ENCODE data around the gene DNAL4. TPM values are rescaled to one million over a fixed set of nuclear protein-coding genes. Genes with fewer than 3 reads are reported as not detected.

DNAL4 gene
- polyA plus RNA-seq, 4 donors, result 9.2 to 17.4 (median 12.8) TPM

DNA sequence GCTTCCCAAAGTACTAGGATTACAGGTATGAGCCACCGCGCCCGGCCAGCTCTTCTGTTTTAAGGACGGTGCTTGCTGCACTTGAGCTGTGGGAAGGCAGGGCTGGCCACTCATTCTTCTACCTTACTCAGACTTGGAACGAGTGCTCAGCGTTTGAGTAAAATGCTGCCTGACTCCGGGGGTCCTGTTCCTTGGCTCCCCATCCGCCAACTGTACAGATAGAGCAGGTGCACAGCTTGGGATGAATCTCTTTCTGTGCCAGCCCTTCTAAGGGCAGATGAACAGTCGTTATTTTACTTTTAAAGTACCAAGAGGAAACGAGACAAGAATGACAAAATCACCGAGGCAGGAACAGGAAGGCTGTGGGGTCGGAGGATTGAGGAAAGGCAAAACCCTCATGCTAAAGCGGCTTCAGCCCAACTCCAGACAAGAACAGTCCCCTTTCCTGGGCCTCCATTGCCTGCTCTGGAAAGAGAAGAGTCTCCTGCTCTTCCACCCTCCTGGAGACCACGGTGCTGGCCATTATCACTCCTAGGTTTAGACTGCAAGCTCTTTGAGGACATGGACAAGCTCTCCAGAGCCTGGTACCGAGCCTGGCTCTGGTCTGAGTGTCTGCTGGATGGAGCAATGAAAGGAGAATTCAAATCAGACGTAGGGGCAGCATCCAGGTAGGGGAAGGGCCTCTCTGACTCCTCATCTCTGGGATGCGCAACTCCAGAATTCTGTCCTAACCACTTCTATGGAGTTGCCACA lies 37.1 kb downstream of the DNAL4 start:
- 39 to 48% (median 47%) methylated on average over 17 of the region's 17 CpGs for WGBS, 3 donors
- Histone ChIP-seq H3K27me3 (ENCODE audit: control insufficient read depth in 3 of 3, insufficient read depth in 3 of 3, low read length in 3 of 3) (no peaks in the 10 kb centered on the region), H3K9me3 (ENCODE audit: control insufficient read depth in 2 of 2, insufficient read depth in 1 of 2, low read depth in 1 of 2, low read length in 1 of 2) (no peaks in the 10 kb centered on the region), H3K4me3 (ENCODE audit: low read depth in 1 of 3, low read length in 3 of 3) (peak overlapping the region; percentile 42 to 89 (median 79)), H3K4me1 (ENCODE audit: control insufficient read depth in 3 of 3, insufficient read depth in 2 of 3, low read depth in 1 of 3, low read length in 2 of 3) (peaks cover 2 to 24% (median 2%) of the 10 kb centered on the region in 3 donors), H3K36me3 (ENCODE audit: control insufficient read depth in 3 of 3, insufficient read depth in 2 of 3, low read depth in 1 of 3, low read length in 3 of 3) (peaks cover 0 to 19% (median 0%) of the 10 kb centered on the region in 3 donors), H3K27ac (ENCODE audit: low read depth in 1 of 3, low read length in 2 of 3) (peak overlapping the region; percentile 1 to 94 (median 75))
- FAIRE-seq (no peak), DNase-seq (no peak)

- Histone ChIP-seq H3K36me3 (ENCODE audit: control insufficient read depth in 3 of 3, insufficient read depth in 2 of 3, low read depth in 1 of 3, low read length in 3 of 3) (peaks cover 0 to 28% (median 4%) of the 10 kb centered on the region in 3 donors), H3K9me3 (ENCODE audit: control insufficient read depth in 2 of 2, insufficient read depth in 1 of 2, low read depth in 1 of 2, low read length in 1 of 2) (no peaks in the 10 kb centered on the region), H3K4me3 (ENCODE audit: low read depth in 1 of 3, low read length in 3 of 3) (peak within 1 kb of the TSS; percentile 78 to 89 (median 79)), H3K27ac (ENCODE audit: low read depth in 1 of 3, low read length in 2 of 3) (peak within 1 kb of the TSS; percentile 94 to 98 (median 95)), H3K4me1 (ENCODE audit: control insufficient read depth in 3 of 3, insufficient read depth in 2 of 3, low read depth in 1 of 3, low read length in 2 of 3) (peaks cover 2 to 24% (median 2%) of the 10 kb centered on the region in 3 donors), H3K27me3 (ENCODE audit: control insufficient read depth in 3 of 3, insufficient read depth in 3 of 3, low read length in 3 of 3) (no peaks in the 10 kb centered on the region)
- FAIRE-seq, result no peak
- DNase-seq, result peak; percentile 91 to 95
- WGBS, 3 donors, result 1% methylated on average over 45 to 68 of the region's 68 CpGs
Observed at GRCh38 chr22:38755911-38756532, 37.9 kb downstream of the DNAL4 start, which contains the start of gene SUN2. Gene SUN2 (minus strand): TSS chr22:38755998. CDS start chr22:38752628, 3,370 bp downstream.

GRCh38 chr22:38755155-38755910 lies 38.6 kb downstream of the DNAL4 start:
- Histone ChIP-seq H3K27ac (ENCODE audit: low read depth in 1 of 3, low read length in 2 of 3) (peak overlapping the region; percentile 94 to 98 (median 95)), H3K4me1 (ENCODE audit: control insufficient read depth in 3 of 3, insufficient read depth in 2 of 3, low read depth in 1 of 3, low read length in 2 of 3) (peaks cover 2 to 24% (median 2%) of the 10 kb centered on the region in 3 donors), H3K9me3 (ENCODE audit: control insufficient read depth in 2 of 2, insufficient read depth in 1 of 2, low read depth in 1 of 2, low read length in 1 of 2) (no peaks in the 10 kb centered on the region), H3K4me3 (ENCODE audit: low read depth in 1 of 3, low read length in 3 of 3) (peak overlapping the region; percentile 49 to 89 (median 78)), H3K27me3 (ENCODE audit: control insufficient read depth in 3 of 3, insufficient read depth in 3 of 3, low read length in 3 of 3) (no peaks in the 10 kb centered on the region), H3K36me3 (ENCODE audit: control insufficient read depth in 3 of 3, insufficient read depth in 2 of 3, low read depth in 1 of 3, low read length in 3 of 3) (peaks cover 0 to 35% (median 6%) of the 10 kb centered on the region in 3 donors)
- FAIRE-seq (no peak), DNase-seq (peak; percentile 90 to 91)
- WGBS, 3 donors, result 0% methylated on average over 32 to 74 of the region's 74 CpGs

DNA sequence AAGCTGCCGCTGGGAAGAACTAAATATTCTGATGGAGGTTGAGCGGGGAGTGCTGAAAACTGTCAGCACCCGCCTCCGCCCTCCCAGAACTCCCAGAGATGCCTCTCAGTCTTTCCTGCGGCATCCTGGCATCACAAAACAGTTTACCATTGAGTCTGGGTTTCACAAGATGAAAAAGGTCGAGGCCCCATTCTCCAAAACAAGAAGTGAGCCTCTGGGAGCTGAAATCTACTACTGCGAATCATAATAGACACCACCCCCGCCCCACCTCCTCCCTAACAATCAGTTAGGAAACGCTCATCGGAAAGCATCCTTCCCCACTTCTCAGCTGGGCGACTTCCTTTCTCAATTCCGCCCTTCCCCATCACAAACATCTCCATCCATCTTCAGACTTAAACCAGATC lies 39.2 kb downstream of the DNAL4 start:
- Histone ChIP-seq H3K4me3 (ENCODE audit: low read depth in 1 of 3, low read length in 3 of 3) (peak overlapping the region; percentile 49 to 89 (median 78)), H3K4me1 (ENCODE audit: control insufficient read depth in 3 of 3, insufficient read depth in 2 of 3, low read depth in 1 of 3, low read length in 2 of 3) (peaks cover 2 to 24% (median 2%) of the 10 kb centered on the region in 3 donors), H3K27ac (ENCODE audit: low read depth in 1 of 3, low read length in 2 of 3) (peak overlapping the region; percentile 94 to 98 (median 95)), H3K36me3 (ENCODE audit: control insufficient read depth in 3 of 3, insufficient read depth in 2 of 3, low read depth in 1 of 3, low read length in 3 of 3) (peaks cover 3 to 41% (median 12%) of the 10 kb centered on the region in 3 donors), H3K9me3 (ENCODE audit: control insufficient read depth in 2 of 2, insufficient read depth in 1 of 2, low read depth in 1 of 2, low read length in 1 of 2) (no peaks in the 10 kb centered on the region), H3K27me3 (ENCODE audit: control insufficient read depth in 3 of 3, insufficient read depth in 3 of 3, low read length in 3 of 3) (no peaks in the 10 kb centered on the region)
- WGBS, 3 donors, result 2 to 6% (median 5%) methylated on average over 12 of the region's 12 CpGs
- DNase-seq, result no peak
- no peak for FAIRE-seq

- H3K9me3 ChIP-seq (ENCODE audit: control insufficient read depth in 2 of 2, insufficient read depth in 1 of 2, low read depth in 1 of 2, low read length in 1 of 2), result no peaks in the 10 kb centered on the region
- H3K27ac ChIP-seq (ENCODE audit: low read depth in 1 of 3, low read length in 2 of 3), result peak overlapping the region; percentile 94 to 98 (median 95)
- FAIRE-seq (no peak), DNase-seq (peak; percentile 77 to 93)
- H3K4me1 ChIP-seq (ENCODE audit: control insufficient read depth in 3 of 3, insufficient read depth in 2 of 3, low read depth in 1 of 3, low read length in 2 of 3), result peaks cover 2 to 24% (median 2%) of the 10 kb centered on the region in 3 donors
- no peaks in the 10 kb centered on the region for H3K27me3 ChIP-seq (ENCODE audit: control insufficient read depth in 3 of 3, insufficient read depth in 3 of 3, low read length in 3 of 3)
- WGBS, 3 donors, result 3 to 14% (median 3%) methylated on average over 12 of the region's 12 CpGs
- peak overlapping the region; percentile 49 to 89 (median 78) for H3K4me3 ChIP-seq (ENCODE audit: low read depth in 1 of 3, low read length in 3 of 3)
- H3K36me3 ChIP-seq (ENCODE audit: control insufficient read depth in 3 of 3, insufficient read depth in 2 of 3, low read depth in 1 of 3, low read length in 3 of 3), result peaks cover 8 to 47% (median 18%) of the 10 kb centered on the region in 3 donors
Observed at GRCh38 chr22:38753948-38754750, 39.8 kb downstream of the DNAL4 start.

- Histone ChIP-seq H3K4me3 (ENCODE audit: low read depth in 1 of 3, low read length in 3 of 3) (peak overlapping the region in 1 of 3 donors; percentile 24), H3K27me3 (ENCODE audit: control insufficient read depth in 3 of 3, insufficient read depth in 3 of 3, low read length in 3 of 3) (no peaks in the 10 kb centered on the region), H3K4me1 (ENCODE audit: control insufficient read depth in 3 of 3, insufficient read depth in 2 of 3, low read depth in 1 of 3, low read length in 2 of 3) (peaks cover 0 to 20% (median 2%) of the 10 kb centered on the region in 3 donors), H3K36me3 (ENCODE audit: control insufficient read depth in 3 of 3, insufficient read depth in 2 of 3, low read depth in 1 of 3, low read length in 3 of 3) (peaks cover 11 to 64% (median 24%) of the 10 kb centered on the region in 3 donors), H3K27ac (ENCODE audit: low read depth in 1 of 3, low read length in 2 of 3) (peak overlapping the region in 2 of 3 donors; percentile 36 to 86), H3K9me3 (ENCODE audit: control insufficient read depth in 2 of 2, insufficient read depth in 1 of 2, low read depth in 1 of 2, low read length in 1 of 2) (no peaks in the 10 kb centered on the region)
- WGBS, 3 donors, result 55 to 83% (median 65%) methylated on average over 24 of the region's 24 CpGs
- FAIRE-seq (no peak), DNase-seq (peak in 1 of 2 donors; percentile 55)
Observed at GRCh38 chr22:38751422-38752346, 42.3 kb downstream of the DNAL4 start.

- WGBS, 3 donors, result 78 to 92% (median 86%) methylated on average over 12 of the region's 12 CpGs
- FAIRE-seq (no peak), DNase-seq (no peak)
- Histone ChIP-seq H3K27me3 (ENCODE audit: control insufficient read depth in 3 of 3, insufficient read depth in 3 of 3, low read length in 3 of 3) (no peaks in the 10 kb centered on the region), H3K27ac (ENCODE audit: low read depth in 1 of 3, low read length in 2 of 3) (peak overlapping the region in 2 of 3 donors; percentile 12 to 55), H3K4me1 (ENCODE audit: control insufficient read depth in 3 of 3, insufficient read depth in 2 of 3, low read depth in 1 of 3, low read length in 2 of 3) (peaks cover 0 to 18% (median 2%) of the 10 kb centered on the region in 3 donors), H3K4me3 (ENCODE audit: low read depth in 1 of 3, low read length in 3 of 3) (no peak overlapping the region), H3K9me3 (ENCODE audit: control insufficient read depth in 2 of 2, insufficient read depth in 1 of 2, low read depth in 1 of 2, low read length in 1 of 2) (no peaks in the 10 kb centered on the region), H3K36me3 (ENCODE audit: control insufficient read depth in 3 of 3, insufficient read depth in 2 of 3, low read depth in 1 of 3, low read length in 3 of 3) (peaks cover 11 to 70% (median 24%) of the 10 kb centered on the region in 3 donors)
Observed at GRCh38 chr22:38751066-38751421, 42.9 kb downstream of the DNAL4 start.

Measured in small intestine (tissue), 7 donors.